Raji (cell line): Measurements from ENCODE around the gene SUCO.

ENCODE experiments used
- POLR2A ChIP-seq: IDR thresholded peaks from 2 replicates; pipeline ENCODE4 v1.6.1; 2011; ENCODE audit warnings: low read depth, low read length, control low read depth; ENCODE audit not compliant: insufficient read depth

The SUCO gene

DNA sequence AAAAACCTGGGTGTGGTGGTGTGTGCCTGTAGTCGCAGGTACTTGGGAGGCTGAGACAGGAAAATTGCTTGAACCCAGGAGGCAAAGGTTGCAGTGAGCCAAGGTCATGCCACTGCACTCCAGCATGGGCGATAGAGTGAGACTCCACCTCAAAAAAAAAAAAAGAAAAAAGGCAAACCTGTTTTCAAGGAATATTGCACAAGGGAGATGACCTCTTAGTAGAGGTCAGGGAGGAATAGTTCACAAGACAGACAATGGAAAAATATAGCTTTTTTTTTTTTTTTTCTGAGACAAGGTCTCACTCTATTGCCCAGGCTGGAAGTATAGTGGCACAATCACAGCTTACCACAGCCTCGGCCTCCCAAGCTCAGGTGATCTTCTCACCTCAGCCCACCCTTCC lies 22.5 kb upstream of the SUCO start:
- no peak for TF ChIP-seq POLR2A

GRCh38 chr1:172512591-172512990 lies 20.4 kb upstream of the SUCO start:
- no peak for TF ChIP-seq POLR2A

DNA sequence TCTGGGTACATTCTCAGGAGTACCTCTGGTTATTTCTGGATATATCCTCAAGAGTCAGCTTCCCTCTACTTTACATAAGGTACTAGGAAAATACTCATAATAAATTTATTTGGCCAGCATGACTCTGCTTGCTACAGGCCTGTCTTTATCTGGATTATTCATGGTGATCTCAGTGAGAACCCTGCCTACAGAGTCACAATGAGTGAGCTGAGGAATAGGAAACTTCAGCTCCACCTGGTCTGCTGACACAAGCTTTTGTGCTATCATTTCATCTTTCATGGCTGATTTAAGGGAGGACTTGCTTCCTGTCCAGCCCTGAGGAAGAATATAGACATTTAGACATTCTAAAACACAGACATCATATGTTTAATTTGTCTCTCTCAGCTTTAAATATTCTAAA lies 19.5 kb upstream of the SUCO start:
- TF ChIP-seq POLR2A, result no peak

GRCh38 chr1:172514108-172514507 lies 18.8 kb upstream of the SUCO start:
- no peak for TF ChIP-seq POLR2A

GRCh38 chr1:172515436-172515835 lies 17.5 kb upstream of the SUCO start:
- TF ChIP-seq POLR2A, result no peak

DNA sequence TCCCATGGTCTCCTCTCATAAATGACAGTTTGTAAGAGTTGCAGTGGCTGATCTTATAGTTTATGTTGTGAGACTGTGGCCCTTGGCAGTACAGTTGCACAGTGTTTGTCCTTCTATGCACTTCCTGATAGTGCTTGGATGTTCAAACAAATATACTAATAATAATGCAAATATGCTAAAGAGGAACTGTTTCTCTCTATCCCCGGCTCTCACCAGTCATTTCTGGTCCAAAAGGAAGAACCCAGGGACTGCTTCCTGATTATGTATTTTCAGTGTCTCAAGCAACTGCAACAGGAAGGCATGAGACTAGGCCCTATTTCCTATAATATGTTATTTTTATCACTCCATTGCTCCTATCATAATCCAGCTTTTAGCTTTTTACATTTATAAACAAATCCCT lies 17.0 kb upstream of the SUCO start:
- TF ChIP-seq POLR2A, result no peak

DNA sequence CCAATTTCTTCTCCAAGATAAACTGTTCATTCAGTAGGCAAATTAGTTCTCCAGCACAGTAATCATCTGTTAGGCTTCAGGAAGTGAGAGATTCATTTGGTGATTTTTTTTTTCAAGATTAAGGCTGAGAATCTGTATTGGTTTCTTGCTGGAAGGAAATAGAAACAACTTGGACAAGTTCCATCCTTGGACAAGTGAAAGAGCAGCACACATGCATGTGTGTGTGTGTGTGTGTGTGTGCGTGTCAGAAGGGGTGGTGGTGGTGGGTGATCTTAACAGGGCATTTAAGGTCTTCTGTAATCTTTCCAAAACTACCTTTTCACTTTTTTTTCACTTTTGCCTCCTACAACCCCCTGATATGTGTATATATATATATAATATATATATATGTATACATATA lies 15.9 kb upstream of the SUCO start:
- no peak for TF ChIP-seq POLR2A

DNA sequence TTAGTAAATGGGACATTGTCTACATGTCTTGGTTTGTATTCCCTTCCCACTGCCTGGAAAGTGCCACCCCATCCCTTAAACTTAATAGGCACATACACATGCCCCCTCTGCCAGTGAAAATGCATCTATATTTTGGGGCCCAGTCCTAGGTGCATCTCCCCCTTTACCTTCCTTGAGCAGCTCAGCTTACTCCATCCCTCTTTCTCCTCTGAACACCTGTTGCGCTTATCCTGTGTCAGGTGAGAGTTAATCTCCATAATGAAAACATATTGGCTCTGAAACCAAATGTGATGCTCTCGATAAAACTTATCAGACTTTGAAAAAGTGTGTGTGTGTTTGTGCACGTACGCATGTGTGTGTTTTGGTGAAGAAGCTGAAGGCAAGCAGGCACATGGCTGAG lies 15.4 kb upstream of the SUCO start:
- no peak for TF ChIP-seq POLR2A

DNA sequence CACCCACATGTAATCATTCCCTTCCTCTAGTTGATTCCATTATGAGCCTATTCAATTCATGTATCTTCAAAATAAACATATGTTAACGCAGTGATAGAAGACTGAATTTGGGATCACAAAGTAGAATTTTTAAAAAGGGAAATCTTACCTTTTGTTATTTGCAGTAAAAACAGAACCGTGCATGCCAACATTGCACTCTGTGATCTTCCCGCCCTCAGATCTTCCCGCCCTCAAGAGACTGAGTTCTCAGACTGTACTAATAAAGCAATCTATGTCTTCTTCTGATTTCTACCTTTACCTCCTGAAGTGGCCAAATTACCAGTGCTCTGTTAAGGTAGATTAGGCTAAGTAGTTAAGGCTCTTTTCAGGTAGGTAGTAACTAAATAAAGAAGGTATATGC lies 3.6 kb upstream of the SUCO start:
- TF ChIP-seq POLR2A, result no peak

- TF ChIP-seq POLR2A, result no peak
Observed at GRCh38 chr1:172530000-172530399, 3.0 kb upstream of the SUCO start.

DNA sequence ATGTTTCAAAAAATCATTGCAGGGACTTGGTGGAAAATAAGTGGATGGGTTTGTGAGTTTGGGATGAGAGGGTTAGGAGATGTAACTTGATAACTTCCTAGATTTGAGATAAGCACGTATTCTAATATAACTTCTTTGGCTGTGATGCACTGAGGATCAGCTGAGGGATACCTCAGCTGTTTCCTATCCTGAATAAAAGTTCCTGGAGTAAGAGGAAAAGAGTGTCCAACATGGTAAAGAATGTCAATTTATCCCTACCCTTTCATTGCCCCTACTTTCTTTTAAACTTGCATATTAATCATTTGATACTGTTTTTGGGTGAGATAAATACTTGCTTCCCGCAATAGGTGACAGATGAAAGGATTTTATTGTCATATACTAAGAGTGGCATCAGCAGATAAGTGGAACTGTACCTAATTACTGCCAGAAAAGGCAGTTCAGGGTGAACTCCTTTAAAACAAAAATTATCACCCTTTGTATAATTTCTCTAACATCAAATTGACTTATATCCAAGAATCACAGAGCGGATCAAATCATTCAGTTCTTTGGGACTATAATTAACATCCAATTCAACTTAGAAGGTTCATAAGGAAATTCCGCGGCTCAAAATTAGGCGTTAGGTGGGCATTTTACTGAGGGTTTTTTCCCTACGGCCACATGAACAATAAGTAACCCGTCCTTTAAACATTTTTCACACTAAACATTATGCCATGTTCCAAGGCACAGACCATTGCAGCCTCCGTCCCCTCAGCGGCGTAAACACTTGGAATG lies 1.4 kb upstream of the SUCO start:
- TF ChIP-seq POLR2A, result no peak

DNA sequence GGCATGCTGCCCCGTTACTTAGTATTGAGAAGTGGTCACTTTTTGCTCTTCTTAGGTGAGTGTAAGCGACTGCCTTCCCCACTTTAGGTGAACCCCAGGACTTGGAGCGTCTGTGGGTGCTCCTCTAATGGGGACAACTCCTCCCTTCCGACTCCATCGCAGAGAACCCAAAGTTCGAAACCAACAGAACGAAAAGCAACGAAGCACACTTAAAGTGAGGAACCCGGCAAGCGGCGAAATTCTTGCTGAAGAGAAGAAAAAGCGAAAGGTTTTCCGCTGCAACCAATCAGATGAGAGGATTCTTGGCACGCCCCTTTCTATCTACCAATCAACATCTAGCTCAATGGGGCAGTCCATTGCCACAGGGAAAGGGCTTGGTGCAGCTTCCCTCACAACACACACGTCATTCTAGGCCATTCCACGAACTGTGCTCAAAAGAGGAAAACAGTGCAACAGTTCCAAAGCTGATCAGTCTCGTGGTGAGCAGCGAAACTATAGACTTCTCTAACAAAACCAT lies 709 bp upstream of the SUCO start:
- TF ChIP-seq POLR2A, result peak; percentile 68

- no peak for TF ChIP-seq POLR2A
Observed at GRCh38 chr1:172533513-172534151, 682 bp downstream of the SUCO start.

DNA sequence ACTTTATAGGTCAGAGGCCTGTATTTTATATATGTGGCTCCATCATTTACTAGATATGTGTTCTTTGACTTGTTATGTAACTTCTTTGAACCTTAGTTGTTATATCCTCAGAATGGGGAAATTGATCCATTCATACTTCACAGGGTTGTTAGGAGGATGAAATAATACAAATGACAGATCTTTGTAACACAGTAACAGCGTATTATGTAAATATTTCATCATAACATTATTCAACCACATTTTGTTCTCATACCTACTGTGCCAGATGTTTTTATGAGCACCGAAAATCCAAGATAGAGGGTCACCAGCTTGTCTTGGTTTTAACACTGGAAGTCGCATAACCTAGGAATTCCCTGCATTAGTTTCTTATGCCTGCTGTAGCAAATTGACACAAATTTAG lies 3.3 kb downstream of the SUCO start:
- TF ChIP-seq POLR2A, result no peak

DNA sequence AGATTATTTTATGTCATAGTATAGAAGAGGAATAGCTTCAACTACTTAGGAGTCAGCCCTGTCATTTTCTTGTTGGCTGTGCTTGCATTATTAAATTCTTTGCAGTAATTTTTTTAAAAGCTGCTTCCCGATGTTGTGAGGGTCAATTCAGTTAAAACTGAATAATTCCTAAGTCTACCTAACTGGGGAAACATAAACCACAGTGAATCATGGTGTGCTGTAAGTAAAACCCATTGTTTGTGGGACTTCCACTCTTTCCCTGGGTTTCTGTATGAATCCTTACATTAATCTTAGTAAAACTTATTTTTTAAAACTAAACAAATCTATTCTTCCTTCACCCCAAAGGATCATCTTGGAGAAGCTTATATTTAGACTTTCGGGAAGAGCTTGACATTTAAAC lies 4.4 kb downstream of the SUCO start:
- no peak for TF ChIP-seq POLR2A

GRCh38 chr1:172537827-172538391 lies 5.0 kb downstream of the SUCO start:
- no peak for TF ChIP-seq POLR2A

DNA sequence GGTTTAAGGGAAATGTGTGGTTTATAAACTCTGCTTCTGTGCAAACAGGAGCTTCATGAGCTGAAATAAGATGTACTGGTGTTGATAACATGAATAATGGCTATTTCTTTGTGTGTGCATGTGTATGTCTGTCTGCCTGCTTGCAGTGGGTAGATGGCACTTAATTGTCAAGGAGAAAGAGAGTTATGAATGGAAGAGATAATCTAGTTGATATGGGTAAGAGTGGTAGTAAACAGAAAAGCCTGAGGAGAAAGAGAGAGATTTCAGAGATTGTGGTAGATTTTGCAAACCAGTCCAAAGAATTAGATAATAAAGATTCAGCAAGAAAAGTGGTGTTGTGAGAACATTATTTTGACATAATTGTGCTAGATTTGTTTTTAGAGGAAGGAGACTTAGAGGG lies 7.7 kb downstream of the SUCO start:
- no peak for TF ChIP-seq POLR2A

DNA sequence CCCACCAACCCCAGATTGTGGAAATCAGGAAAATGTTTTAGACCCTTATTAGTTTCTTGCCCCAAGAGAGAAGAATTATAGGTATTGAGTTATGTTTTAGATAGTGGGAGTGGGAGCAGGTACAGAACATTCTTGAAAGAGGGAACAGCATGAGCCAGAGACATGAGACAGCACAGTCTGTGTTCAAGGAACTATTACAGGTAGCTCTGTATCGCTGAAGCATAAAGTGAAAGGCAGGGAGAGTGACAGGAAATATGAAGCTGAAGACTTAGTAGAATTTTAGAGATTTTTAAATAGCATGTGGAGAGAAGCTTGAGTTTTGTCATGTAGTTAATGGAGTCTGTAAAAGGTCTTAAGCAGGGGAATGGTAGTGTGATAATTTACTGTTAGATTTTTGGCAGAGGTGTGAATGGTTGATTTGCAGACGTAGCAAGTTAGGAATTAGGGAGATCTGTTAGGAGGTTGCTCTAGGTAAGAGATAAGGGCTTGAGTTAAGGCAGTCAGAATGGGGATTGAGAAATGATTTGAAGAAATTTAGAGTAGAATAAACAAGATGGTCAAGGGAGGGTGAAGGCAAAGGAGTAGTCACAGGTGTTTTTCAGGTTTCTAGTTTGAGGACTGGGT lies 11.6 kb downstream of the SUCO start:
- TF ChIP-seq POLR2A, result no peak
